Measurements from ENCODE around the gene SLC8A3.

The SLC8A3 gene

DNA sequence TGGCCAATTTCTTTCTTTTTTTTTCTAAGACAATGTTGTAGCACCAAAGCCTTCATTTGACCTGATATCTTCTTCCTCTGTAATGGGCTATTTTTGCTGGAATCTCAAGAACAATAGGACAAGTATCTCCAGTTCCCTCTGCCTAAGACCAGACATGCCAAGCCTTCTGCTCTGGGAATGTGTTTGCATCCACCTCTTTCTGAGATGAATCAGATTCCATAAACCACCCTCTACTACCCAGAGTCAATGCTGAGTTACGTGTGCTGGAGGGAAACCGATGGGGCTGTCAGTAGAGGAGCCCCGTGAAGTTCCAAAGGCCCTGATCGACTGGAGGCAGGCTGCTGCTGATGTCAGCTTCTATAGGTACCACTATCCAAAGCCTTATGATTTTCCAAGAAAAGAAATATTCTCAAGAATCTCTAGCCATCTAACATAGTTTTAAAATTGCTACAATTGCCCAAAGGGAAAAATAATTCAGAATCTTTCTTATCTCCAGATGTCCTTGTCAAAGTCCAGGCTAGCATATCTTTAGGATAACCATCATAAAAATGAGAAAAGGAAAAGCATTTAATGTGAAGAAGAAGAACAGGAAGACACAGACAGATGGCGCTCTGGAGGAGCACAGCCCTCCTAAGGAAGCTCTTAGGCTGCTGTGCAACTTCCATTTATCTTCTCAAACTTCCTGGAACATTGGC, 101.9 kb downstream of the SLC8A3 start:
- H3K4me3 ChIP-seq (replicated peaks; ENCODE audit: insufficient read depth, low read length): no peak overlapping the region
- H3K27ac ChIP-seq (replicated peaks): no peak overlapping the region
- no peaks in the 10 kb centered on the region for H3K27me3 ChIP-seq (ENCODE audit: insufficient read depth, poor library complexity, severe bottlenecking)
- TF ChIP-seq, protein P1, sequence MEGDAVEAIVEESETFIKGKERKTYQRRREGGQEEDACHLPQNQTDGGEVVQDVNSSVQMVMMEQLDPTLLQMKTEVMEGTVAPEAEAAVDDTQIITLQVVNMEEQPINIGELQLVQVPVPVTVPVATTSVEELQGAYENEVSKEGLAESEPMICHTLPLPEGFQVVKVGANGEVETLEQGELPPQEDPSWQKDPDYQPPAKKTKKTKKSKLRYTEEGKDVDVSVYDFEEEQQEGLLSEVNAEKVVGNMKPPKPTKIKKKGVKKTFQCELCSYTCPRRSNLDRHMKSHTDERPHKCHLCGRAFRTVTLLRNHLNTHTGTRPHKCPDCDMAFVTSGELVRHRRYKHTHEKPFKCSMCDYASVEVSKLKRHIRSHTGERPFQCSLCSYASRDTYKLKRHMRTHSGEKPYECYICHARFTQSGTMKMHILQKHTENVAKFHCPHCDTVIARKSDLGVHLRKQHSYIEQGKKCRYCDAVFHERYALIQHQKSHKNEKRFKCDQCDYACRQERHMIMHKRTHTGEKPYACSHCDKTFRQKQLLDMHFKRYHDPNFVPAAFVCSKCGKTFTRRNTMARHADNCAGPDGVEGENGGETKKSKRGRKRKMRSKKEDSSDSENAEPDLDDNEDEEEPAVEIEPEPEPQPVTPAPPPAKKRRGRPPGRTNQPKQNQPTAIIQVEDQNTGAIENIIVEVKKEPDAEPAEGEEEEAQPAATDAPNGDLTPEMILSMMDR (IDR thresholded peaks at IDR 0.05; ENCODE audit: insufficient read depth, low read length): peak; percentile 1
- no peak for TF ChIP-seq SPI1 (IDR thresholded peaks at IDR 0.05; ENCODE audit: borderline replicate concordance, low read depth)
- DNase-seq (ENCODE audit: low read depth in 1 of 2, low spot score in 1 of 2): peak in 1 of 2 experiments; percentile 1

DNA sequence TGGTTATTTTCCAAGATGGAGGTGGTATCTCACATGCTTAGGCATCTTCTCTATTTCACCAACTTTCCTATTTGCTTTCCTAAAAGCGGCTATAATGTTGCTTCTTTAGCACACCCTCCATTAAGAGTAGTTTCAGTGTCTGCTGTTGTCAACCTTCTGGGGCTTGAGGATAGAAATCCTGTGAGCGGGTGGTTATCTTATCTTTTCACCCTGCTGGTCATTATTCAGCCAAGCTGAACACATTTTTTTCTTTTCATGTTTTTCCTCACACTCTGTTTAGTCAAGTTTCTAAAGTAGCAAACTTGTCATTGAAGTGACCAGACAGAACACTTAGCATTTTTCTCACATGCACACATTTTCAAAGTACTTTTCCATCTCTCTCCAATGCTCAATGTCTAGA, 104.5 kb downstream of the SLC8A3 start:
- Histone ChIP-seq H3K4me3 (replicated peaks; ENCODE audit: insufficient read depth, low read length) (no peak overlapping the region), H3K27me3 (ENCODE audit: insufficient read depth, poor library complexity, severe bottlenecking) (no peaks in the 10 kb centered on the region), H3K27ac (replicated peaks) (no peak overlapping the region)
- TF ChIP-seq, protein P1 (IDR thresholded peaks at IDR 0.05; ENCODE audit: insufficient read depth, low read length): no peak
- TF ChIP-seq, protein P2, sequence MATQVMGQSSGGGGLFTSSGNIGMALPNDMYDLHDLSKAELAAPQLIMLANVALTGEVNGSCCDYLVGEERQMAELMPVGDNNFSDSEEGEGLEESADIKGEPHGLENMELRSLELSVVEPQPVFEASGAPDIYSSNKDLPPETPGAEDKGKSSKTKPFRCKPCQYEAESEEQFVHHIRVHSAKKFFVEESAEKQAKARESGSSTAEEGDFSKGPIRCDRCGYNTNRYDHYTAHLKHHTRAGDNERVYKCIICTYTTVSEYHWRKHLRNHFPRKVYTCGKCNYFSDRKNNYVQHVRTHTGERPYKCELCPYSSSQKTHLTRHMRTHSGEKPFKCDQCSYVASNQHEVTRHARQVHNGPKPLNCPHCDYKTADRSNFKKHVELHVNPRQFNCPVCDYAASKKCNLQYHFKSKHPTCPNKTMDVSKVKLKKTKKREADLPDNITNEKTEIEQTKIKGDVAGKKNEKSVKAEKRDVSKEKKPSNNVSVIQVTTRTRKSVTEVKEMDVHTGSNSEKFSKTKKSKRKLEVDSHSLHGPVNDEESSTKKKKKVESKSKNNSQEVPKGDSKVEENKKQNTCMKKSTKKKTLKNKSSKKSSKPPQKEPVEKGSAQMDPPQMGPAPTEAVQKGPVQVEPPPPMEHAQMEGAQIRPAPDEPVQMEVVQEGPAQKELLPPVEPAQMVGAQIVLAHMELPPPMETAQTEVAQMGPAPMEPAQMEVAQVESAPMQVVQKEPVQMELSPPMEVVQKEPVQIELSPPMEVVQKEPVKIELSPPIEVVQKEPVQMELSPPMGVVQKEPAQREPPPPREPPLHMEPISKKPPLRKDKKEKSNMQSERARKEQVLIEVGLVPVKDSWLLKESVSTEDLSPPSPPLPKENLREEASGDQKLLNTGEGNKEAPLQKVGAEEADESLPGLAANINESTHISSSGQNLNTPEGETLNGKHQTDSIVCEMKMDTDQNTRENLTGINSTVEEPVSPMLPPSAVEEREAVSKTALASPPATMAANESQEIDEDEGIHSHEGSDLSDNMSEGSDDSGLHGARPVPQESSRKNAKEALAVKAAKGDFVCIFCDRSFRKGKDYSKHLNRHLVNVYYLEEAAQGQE (IDR thresholded peaks at IDR 0.05; ENCODE audit: insufficient replicate concordance, low read depth): no peak
- TF ChIP-seq SPI1 (IDR thresholded peaks at IDR 0.05; ENCODE audit: borderline replicate concordance, low read depth): no peak
- no peak for TF ChIP-seq GABPA (IDR thresholded peaks at IDR 0.05; ENCODE audit: low read depth)
- no peak for TF ChIP-seq POLR2AphosphoS5 (IDR thresholded peaks at IDR 0.05; ENCODE audit: low read depth)
- DNase-seq (ENCODE audit: low read depth in 1 of 2, low spot score in 1 of 2): no peak

DNA sequence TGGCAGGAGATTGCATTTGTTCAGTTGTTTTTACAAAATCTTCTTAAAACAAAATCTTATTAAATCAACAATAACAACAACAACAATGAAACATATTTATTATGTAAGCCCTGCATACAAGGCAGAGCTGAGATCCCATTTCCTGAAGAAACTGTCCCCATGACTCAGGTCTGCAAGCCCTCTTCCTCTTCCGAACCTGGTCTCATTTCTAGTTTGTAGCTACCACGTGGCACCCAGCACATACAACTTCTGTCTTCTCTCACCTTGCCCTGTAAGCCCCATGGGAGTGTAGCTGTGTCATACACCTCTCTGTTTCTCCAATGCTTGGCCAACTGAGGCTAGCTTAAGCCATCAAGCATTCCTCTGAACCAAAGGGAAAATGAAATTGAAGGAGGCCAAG, 106.4 kb downstream of the SLC8A3 start:
- H3K27me3 ChIP-seq (ENCODE audit: insufficient read depth, poor library complexity, severe bottlenecking): no peaks in the 10 kb centered on the region
- no peak overlapping the region for H3K4me3 ChIP-seq (replicated peaks; ENCODE audit: insufficient read depth, low read length)
- no peak overlapping the region for H3K27ac ChIP-seq (replicated peaks)
- DNase-seq (ENCODE audit: low read depth in 1 of 2, low spot score in 1 of 2): no peak
- TF ChIP-seq, protein P2 (IDR thresholded peaks at IDR 0.05; ENCODE audit: insufficient replicate concordance, low read depth): no peak
- no peak for TF ChIP-seq SPI1 (IDR thresholded peaks at IDR 0.05; ENCODE audit: borderline replicate concordance, low read depth)
- TF ChIP-seq GABPA (IDR thresholded peaks at IDR 0.05; ENCODE audit: low read depth): no peak
- TF ChIP-seq POLR2AphosphoS5 (IDR thresholded peaks at IDR 0.05; ENCODE audit: low read depth): no peak
- TF ChIP-seq, protein P1 (IDR thresholded peaks at IDR 0.05; ENCODE audit: insufficient read depth, low read length): no peak

DNA sequence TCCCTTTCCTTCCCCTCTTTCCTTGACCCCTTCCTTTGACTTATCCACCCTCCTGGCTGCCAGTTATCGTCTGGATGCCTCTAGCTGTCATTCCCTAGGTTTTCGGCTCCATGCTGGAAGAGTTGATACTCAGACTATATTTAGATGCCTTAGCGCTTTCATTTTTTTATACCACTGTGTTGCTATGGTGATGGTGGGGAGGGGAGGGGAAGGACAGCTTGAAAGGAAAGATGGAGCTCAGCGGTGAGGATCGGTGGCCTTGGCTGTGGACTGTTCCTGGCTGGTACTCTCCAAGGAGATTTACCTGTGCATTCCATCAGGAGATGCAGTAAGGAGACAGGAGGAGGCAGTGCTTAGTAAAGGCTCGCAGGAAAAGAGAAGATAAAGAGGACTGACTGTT, 108.7 kb downstream of the SLC8A3 start:
- Histone ChIP-seq H3K27ac (replicated peaks) (no peak overlapping the region), H3K27me3 (ENCODE audit: insufficient read depth, poor library complexity, severe bottlenecking) (no peaks in the 10 kb centered on the region), H3K4me3 (replicated peaks; ENCODE audit: insufficient read depth, low read length) (no peak overlapping the region)
- TF ChIP-seq SPI1 (IDR thresholded peaks at IDR 0.05; ENCODE audit: borderline replicate concordance, low read depth) (no peak), GABPA (IDR thresholded peaks at IDR 0.05; ENCODE audit: low read depth) (no peak), POLR2AphosphoS5 (IDR thresholded peaks at IDR 0.05; ENCODE audit: low read depth) (no peak)
- TF ChIP-seq, protein P1 (IDR thresholded peaks at IDR 0.05; ENCODE audit: insufficient read depth, low read length): no peak
- TF ChIP-seq, protein P2 (IDR thresholded peaks at IDR 0.05; ENCODE audit: insufficient replicate concordance, low read depth): no peak
- no peak for DNase-seq (ENCODE audit: low read depth in 1 of 2, low spot score in 1 of 2)

Measured in HL-60 (cell line).